Measurements from ENCODE around the gene PPP1R10. TPM values are rescaled to one million over a fixed set of nuclear protein-coding genes. Genes with fewer than 3 reads are reported as not detected.
A peak's percentile ranks its signal among the peaks of the same experiment; 100 is the strongest.

Gene PPP1R10
- total and polyA plus RNA-seq, 2 of the 13 experiments (the other 11 are each of a cell fraction or from before 2014, with no cell fraction given) = 26.3 to 38.4 TPM

DNA sequence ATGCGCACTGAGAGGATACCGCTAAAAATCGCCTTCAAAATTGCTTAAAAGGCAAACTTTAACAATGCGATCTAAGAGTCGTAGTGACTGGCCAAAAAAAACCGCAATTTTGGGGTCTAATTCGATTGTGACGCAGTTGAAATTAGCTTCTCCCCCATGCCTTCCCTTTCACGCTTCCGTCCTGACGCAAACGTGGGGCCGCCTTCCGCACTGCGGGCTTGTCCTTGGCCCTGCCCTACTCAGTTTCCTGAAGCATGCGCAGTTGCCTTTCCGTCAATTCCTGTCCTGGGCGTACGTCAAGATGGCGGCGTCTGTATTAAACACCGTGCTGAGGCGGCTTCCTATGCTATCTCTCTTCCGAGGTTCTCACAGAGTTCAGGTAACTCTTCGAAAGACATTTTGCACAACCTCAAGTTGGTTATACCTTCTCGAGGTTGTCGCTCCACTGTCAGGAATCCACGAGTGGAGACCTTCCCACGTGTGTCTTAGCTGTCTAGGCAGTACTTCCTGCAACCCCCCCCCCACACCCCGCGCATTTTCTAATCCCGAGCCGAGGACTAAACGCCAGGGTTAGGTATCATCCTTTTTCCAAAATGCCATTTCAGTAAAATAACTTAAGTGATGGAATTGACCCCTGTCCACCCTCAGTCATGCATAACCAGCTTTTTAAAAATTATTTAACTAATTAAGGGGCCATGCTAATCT, 674 bp upstream of the PPP1R10 start, which contains the start of gene MRPS18B (continued):
- no peak for TF ChIP-seq ZSCAN20 (CRISPR knock-in tag; IDR thresholded peaks at IDR 0.05; ENCODE audit: borderline replicate concordance)
- TF ChIP-seq, protein P1, sequence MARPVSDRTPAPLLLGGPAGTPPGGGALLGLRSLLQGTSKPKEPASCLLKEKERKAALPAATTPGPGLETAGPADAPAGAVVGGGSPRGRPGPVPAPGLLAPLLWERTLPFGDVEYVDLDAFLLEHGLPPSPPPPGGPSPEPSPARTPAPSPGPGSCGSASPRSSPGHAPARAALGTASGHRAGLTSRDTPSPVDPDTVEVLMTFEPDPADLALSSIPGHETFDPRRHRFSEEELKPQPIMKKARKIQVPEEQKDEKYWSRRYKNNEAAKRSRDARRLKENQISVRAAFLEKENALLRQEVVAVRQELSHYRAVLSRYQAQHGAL (CRISPR knock-in tag; IDR thresholded peaks at IDR 0.05; ENCODE audit: not compliant biosample characterization) = no peak
- TF ChIP-seq KLF16 (CRISPR knock-in tag; IDR thresholded peaks at IDR 0.05) = peak in 1 of 2 experiments; percentile 60; a peak in 2 of 4 replicates
- peak; percentile 43 for TF ChIP-seq ZEB1 (IDR thresholded peaks at IDR 0.05; ENCODE audit: insufficient replicate concordance, low read depth)
- no peak for TF ChIP-seq REL (CRISPR knock-in tag; conservative IDR thresholded peaks at IDR 0.05)
- TF ChIP-seq ZNF335 (CRISPR knock-in tag; IDR thresholded peaks at IDR 0.05) = peak; percentile 75; the same call in 1 of the 2 replicates
- TF ChIP-seq ZNF772 (CRISPR knock-in tag; IDR thresholded peaks at IDR 0.05) = peak; percentile 21; the same call in 1 of the 2 replicates
- no peak for TF ChIP-seq SMARCE1 (IDR thresholded peaks at IDR 0.05; ENCODE audit: borderline replicate concordance)
- TF ChIP-seq, protein P2, sequence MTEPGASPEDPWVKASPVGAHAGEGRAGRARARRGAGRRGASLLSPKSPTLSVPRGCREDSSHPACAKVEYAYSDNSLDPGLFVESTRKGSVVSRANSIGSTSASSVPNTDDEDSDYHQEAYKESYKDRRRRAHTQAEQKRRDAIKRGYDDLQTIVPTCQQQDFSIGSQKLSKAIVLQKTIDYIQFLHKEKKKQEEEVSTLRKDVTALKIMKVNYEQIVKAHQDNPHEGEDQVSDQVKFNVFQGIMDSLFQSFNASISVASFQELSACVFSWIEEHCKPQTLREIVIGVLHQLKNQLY (CRISPR knock-in tag; IDR thresholded peaks at IDR 0.05) = no peak
- no peak for TF ChIP-seq ZMYM3 (CRISPR knock-in tag; IDR thresholded peaks at IDR 0.05)
- TF ChIP-seq ZNF781 (CRISPR knock-in tag; IDR thresholded peaks at IDR 0.05; ENCODE audit: borderline replicate concordance, not compliant biosample characterization) = peak; percentile 84
- no peak for TF ChIP-seq KDM4B (CRISPR knock-in tag; IDR thresholded peaks at IDR 0.05)
- no peak for TF ChIP-seq SRSF4 (IDR thresholded peaks at IDR 0.05; ENCODE audit: low read depth, low read length, poor library complexity, severe bottlenecking)
- TF ChIP-seq, protein P3, sequence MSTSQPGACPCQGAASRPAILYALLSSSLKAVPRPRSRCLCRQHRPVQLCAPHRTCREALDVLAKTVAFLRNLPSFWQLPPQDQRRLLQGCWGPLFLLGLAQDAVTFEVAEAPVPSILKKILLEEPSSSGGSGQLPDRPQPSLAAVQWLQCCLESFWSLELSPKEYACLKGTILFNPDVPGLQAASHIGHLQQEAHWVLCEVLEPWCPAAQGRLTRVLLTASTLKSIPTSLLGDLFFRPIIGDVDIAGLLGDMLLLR (CRISPR knock-in tag; IDR thresholded peaks at IDR 0.05) = peak; percentile 90; the same call in 1 of the 2 replicates
- TF ChIP-seq, protein P4, sequence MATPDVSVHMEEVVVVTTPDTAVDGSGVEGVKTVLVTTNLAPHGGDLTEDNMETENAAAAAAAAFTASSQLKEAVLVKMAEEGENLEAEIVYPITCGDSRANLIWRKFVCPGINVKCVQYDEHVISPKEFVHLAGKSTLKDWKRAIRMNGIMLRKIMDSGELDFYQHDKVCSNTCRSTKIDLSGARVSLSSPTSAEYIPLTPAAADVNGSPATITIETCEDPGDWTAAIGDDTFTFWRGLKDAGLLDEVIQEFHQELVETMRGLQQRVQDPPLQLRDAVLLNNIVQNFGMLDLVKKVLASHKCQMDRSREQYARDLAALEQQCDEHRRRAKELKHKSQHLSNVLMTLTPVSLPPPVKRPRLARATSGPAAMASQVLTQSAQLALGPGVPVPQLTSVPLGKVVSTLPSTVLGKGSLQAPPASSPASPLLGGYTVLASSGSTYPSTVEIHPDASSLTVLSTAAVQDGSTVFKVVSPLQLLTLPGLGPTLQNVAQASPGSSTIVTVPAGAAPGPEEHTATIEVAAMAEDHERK (CRISPR knock-in tag; IDR thresholded peaks at IDR 0.05; ENCODE audit: low read depth) = peak; percentile 80
- peak; percentile 3; the same call in 1 of the 2 replicates for TF ChIP-seq ZNF605 (CRISPR knock-in tag; IDR thresholded peaks at IDR 0.05)
- peak; percentile 86 for TF ChIP-seq ZNF501 (CRISPR knock-in tag; IDR thresholded peaks at IDR 0.05)
- peak; percentile 67 for TF ChIP-seq HOXA5 (CRISPR knock-in tag; IDR thresholded peaks at IDR 0.05)
- TF ChIP-seq, protein P5, sequence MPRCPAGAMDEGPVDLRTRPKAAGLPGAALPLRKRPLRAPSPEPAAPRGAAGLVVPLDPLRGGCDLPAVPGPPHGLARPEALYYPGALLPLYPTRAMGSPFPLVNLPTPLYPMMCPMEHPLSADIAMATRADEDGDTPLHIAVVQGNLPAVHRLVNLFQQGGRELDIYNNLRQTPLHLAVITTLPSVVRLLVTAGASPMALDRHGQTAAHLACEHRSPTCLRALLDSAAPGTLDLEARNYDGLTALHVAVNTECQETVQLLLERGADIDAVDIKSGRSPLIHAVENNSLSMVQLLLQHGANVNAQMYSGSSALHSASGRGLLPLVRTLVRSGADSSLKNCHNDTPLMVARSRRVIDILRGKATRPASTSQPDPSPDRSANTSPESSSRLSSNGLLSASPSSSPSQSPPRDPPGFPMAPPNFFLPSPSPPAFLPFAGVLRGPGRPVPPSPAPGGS (CRISPR knock-in tag; IDR thresholded peaks at IDR 0.05) = no peak; the same call in 1 of the 2 replicates
- TF ChIP-seq ZNF747 (CRISPR knock-in tag; IDR thresholded peaks at IDR 0.05; ENCODE audit: borderline replicate concordance) = no peak; the same call in 1 of the 2 replicates
- no peak for TF ChIP-seq ZNF10 (CRISPR knock-in tag; IDR thresholded peaks at IDR 0.05; ENCODE audit: borderline replicate concordance, low read depth)
- no peak for TF ChIP-seq ZNF556 (CRISPR knock-in tag; IDR thresholded peaks at IDR 0.05; ENCODE audit: borderline replicate concordance)
- peak; percentile 67; the same call in 1 of the 2 replicates for TF ChIP-seq BRCA1 (CRISPR knock-in tag; IDR thresholded peaks at IDR 0.05)
- TF ChIP-seq, protein P6, sequence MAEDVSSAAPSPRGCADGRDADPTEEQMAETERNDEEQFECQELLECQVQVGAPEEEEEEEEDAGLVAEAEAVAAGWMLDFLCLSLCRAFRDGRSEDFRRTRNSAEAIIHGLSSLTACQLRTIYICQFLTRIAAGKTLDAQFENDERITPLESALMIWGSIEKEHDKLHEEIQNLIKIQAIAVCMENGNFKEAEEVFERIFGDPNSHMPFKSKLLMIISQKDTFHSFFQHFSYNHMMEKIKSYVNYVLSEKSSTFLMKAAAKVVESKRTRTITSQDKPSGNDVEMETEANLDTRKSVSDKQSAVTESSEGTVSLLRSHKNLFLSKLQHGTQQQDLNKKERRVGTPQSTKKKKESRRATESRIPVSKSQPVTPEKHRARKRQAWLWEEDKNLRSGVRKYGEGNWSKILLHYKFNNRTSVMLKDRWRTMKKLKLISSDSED (CRISPR knock-in tag; IDR thresholded peaks at IDR 0.05) = no peak
